Measurements from ENCODE around the gene DLAT. TPM values are rescaled to one million over a fixed set of nuclear protein-coding genes. Genes with fewer than 3 reads are reported as not detected.
"Not testable (repeated sequence)": the region's sequence is repeated elsewhere in the genome, so short reads cannot be mapped to it uniquely, and the experiment has no call there.

The DLAT gene
- total RNA-seq = 37.3 and 41.6 TPM in 2 replicates

GRCh38 chr11:112024773-112025678 lies at the start of gene DLAT:
DLAT (plus strand) TSS chr11:112025408; CDS start chr11:112025473, 65 bp downstream.
- intact Hi-C loops (cut with micrococcal nuclease) = loop anchor here (1.0 to 5.0 kb wide), 11 partner anchors 32 to 422 kb away; partner anchors contain the start of genes ALG9, CFAP68, DIXDC1 and FDXACB1

DNA sequence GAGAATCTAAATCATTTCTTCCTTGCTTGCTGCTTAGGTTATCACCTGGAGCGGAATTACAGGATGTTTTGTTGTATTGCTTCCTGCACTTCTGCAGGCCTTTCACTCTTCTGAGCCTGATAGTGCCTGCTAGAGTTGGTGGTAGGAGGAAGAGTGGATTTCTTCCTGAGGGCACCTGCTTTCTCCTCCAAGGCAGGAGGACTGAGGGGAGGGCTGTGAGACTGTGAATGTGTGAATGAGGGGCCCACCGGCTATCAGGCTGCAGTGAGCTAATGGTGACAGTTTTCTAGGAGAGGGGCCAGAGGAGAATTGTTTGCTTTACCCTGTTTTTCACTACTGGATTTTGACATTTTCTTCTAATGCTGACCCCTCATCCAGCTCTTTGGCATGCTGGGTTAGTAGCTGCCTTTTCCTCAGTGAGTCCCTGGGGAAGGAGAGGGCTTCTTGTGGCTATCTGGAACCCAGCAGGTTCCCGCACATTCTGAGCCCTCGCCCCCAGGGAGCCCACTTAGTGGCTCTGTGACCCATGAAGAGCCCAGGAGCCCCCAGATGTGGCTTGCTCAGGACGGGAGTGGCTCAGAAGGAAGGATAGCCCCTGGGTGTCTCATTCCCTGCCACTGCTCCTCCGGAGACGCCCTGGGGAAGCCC lies 49.0 kb upstream of the DLAT start:
- intact Hi-C loops (cut with micrococcal nuclease) = no loop called here

GRCh38 chr11:111976767-111977145 lies 48.5 kb upstream of the DLAT start:
- intact Hi-C loops (cut with micrococcal nuclease) = no loop called here

GRCh38 chr11:111977146-111978027 lies 47.8 kb upstream of the DLAT start:
- intact Hi-C loops (cut with micrococcal nuclease) = no loop called here

GRCh38 chr11:111978028-111978771 lies 47.0 kb upstream of the DLAT start:
- intact Hi-C loops (cut with micrococcal nuclease) = no loop called here

DNA sequence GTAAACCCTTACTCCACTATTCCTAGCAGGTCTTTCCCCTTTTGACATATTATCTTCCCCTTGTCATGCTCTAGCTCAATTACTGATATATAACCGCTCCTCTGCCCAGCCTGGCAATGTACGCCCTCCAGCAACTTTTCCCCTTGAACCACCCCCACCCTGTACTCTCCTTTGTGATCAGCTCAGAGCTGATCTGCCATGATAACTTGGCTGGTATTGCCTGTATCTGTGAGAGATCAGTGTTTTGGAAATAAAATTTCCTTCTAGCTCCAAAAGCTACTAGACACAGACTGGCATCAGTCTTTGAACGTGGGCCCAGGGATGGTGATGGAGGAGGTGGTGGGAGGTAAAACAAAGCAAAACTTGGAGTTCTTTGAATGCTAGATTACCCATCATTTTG lies 45.1 kb upstream of the DLAT start:
- intact Hi-C loops (cut with micrococcal nuclease) = no loop called here

GRCh38 chr11:111981270-111981669 lies 43.9 kb upstream of the DLAT start:
- intact Hi-C loops (cut with micrococcal nuclease) = no loop called here

GRCh38 chr11:111982019-111982464 lies 43.2 kb upstream of the DLAT start:
- intact Hi-C loops (cut with micrococcal nuclease) = loop anchor here (1.0 kb wide), 3 partner anchors 51 to 103 kb away; partner anchors contain the start of genes CFAP68 and FDXACB1

- intact Hi-C loops (cut with micrococcal nuclease) = loop anchor here (1.0 kb wide), 3 partner anchors 51 to 103 kb away; partner anchors contain the start of genes CFAP68 and FDXACB1
These were observed 42.5 kb upstream of the DLAT start for GRCh38 chr11:111982541-111983186.

DNA sequence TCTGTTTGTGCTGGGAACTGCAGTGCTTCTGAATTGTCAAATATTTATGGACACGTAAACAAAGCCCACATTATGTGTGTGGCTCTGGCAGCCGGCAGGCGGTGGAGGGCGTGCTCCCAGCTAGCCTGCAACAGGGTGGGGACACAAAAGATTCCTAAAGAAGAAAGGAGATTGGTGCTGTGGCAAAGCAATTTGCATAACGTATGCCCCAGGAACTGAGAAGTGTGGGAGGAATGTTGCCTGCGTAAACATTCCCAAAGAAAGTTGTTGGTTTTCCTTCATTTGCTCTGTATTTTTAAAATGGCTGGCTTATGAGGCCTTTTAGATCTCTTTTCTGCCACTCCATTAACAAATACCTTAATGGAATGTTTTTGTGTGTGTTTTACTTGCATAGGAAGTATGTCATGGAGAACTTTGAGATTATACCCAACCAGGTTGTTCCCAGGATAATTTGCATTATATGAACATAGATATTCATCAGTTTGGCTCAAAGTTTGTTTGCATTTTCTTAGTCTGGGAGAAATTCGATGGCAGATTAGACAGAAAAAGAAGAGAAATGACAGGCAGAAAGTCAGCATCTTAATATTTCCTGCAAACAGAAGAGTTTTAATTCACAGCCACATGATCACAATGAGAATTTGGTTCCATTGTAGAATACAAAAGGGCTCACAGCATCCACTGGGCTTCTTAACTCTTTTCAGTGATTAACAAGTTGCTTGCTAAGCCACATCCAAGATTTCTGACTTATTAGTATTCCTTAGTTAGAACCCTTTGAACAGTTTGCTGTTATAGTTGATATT lies 41.8 kb upstream of the DLAT start:
- intact Hi-C loops (cut with micrococcal nuclease) = no loop called here

GRCh38 chr11:111986589-111986988 lies 38.6 kb upstream of the DLAT start:
- intact Hi-C loops (cut with micrococcal nuclease) = no loop called here

DNA sequence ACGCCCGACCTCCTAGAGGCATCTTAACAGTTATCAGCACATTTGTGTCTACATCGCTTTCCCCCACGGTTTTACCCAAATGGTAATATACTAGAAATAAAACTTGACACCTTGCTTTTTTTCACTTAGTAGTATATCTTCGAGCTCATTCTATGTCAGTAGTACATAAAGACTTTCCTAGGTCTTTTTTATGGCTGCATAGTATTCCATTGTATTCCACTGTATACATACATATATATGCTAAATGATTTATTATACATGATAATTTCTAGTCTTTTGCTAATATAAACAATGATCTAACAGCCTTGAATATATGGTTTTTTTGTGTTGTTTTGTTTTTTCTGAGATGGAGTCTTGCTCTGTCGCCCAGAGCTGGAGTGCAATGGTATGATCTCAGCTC lies 34.8 kb upstream of the DLAT start:
- intact Hi-C loops (cut with micrococcal nuclease) = no loop called here

GRCh38 chr11:111992206-111992855 lies 32.9 kb upstream of the DLAT start:
- intact Hi-C loops (cut with micrococcal nuclease) = no loop called here

DNA sequence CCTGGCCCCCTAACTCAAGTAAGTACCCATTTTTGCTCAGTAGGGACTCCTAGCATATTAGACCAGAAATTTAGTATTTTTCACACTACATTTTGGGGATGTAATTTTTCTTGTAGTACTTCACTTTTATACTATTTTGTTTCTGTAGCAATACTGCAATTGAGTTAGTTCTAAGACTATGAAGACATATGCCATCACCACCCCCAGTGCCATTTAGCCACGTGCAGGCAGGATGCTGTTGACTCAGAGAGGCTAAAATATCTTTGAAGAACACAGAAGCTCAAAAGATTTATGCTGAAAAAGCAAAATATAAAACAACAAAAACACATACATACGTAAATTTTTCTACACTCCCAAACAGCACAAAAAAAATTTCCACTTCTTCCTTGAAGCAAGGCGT lies 29.1 kb upstream of the DLAT start:
- intact Hi-C loops (cut with micrococcal nuclease) = no loop called here

- intact Hi-C loops (cut with micrococcal nuclease) = not testable (repeated sequence)
These were observed 28.5 kb upstream of the DLAT start for GRCh38 chr11:111996669-111997068.

GRCh38 chr11:111999111-111999510 lies 26.1 kb upstream of the DLAT start:
- intact Hi-C loops (cut with micrococcal nuclease) = no loop called here

- intact Hi-C loops (cut with micrococcal nuclease) = no loop called here
These were observed 24.5 kb upstream of the DLAT start for GRCh38 chr11:112000703-112001102.

DNA sequence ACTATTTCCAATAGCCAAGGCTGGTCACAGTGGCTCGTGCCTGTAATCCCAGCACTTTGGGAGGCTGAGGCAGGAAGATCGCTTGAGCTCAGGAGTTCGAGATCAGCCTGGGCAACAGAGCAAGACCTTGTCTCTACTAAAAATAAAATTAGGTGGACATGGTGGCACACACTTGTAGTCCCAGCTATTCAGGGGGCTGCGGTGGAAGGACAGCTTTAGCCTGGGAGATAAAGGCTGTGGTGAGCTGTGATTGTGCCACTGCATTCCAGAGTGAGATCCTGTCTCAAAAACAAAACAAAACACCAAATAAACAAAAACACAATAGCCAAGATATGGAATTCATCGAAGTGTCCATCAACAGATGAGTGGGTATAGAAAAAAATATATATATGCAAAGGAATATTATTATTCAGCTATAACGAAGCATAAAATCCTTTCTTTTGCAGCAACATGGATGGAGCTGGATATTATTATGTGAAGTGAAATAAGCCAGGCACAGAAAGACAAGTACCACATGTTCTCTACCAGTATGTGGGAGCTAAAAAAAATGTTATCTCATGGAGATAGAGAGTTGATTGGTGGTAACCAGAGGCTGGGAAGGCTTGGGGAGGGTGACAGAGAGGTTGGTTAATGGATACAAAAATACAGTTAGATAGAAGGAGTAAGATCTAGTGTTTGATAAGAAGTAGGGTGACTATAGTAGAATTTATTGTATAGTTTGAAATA lies 22.6 kb upstream of the DLAT start:
- intact Hi-C loops (cut with micrococcal nuclease) = no loop called here

All from T-helper 2 cell treated with Interferon-gamma antibody and Interleukin-4, amounts not matched to agents 100 ng/mL and 5 ng/mL, for 36 hours (primary cell).